ENCODE measurements around the gene ADPRHL1. TPM values are rescaled to one million over a fixed set of nuclear protein-coding genes. Genes with fewer than 3 reads are reported as not detected.
"Not testable (repeated sequence)": the region's sequence is repeated elsewhere in the genome, so short reads cannot be mapped to it uniquely, and the experiment has no call there.

Gene ADPRHL1
- total RNA-seq, 2 donors from 2014 or later, result 241 to 245 TPM

DNA sequence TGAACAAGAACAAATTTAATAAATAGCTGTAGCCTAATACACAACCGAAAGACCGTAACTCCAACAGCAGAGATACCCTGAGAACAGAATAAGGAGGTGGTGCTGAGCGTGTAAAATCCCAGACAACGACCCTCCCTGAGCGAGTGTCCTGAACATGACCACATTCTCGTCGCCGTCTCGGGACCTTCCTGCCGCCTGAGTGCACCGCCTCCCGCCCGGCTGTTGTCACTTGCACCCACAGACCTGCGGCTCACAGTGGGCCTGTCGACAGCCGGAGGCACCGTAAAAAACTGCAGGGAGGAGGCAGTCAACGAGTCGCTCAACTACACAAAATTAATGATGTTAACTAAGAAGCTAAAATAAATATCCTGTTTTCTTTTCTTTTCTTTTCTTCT, 53.5 kb downstream of the ADPRHL1 start:
- DNase-seq (no peak), ATAC-seq (no peak)
- intact Hi-C loops (cut with DNase I), result loop anchor here (5.0 to 10.0 kb wide), 2 partner anchors 53 to 125 kb away; partner anchors contain the start of gene ADPRHL1 (in 1 of the 2)

DNA sequence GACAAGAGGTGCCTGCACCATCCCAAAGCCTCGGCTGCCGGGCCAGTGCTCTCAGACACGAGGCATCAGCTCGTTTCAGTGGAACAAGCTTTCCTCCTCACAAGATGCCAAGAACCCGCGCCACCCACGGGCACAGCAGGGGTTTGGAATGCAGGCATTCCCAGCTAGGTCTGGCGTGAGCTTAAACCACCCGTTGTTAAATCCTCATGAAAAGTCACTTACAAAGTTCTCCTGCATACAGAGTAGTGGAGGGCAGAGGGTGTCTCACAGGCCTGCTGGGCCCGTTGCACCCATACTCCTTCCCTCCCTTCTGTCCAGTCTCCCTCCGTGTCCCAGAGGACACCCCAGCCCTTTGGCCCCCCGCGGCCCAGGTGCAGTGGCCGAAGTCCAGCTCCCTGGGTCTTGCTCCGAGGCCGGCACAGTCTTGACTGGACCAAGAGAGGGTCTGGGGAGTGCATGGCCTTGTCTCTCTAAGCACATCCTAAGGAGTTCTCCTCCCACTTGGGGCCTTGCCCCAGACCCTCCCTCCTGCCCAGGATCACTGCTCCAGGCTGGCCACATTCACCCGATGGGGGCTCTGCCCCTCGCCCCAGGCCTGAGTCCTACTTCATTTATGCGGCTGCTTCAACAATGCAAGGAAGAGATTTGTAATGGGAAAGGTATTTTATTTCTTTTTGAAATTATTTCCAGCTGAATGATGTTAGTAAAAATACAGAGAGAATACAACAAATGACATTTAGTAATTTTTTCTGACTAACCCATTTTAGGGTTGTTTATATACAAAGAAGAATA, 54.1 kb downstream of the ADPRHL1 start:
- DNase-seq, result no peak
- intact Hi-C loops (cut with DNase I), result loop anchor here in 1 of 2 donors (10.0 kb wide), 1 partner anchor 124 kb away; no protein-coding TSS in a partner anchor
- ATAC-seq, result no peak

DNA sequence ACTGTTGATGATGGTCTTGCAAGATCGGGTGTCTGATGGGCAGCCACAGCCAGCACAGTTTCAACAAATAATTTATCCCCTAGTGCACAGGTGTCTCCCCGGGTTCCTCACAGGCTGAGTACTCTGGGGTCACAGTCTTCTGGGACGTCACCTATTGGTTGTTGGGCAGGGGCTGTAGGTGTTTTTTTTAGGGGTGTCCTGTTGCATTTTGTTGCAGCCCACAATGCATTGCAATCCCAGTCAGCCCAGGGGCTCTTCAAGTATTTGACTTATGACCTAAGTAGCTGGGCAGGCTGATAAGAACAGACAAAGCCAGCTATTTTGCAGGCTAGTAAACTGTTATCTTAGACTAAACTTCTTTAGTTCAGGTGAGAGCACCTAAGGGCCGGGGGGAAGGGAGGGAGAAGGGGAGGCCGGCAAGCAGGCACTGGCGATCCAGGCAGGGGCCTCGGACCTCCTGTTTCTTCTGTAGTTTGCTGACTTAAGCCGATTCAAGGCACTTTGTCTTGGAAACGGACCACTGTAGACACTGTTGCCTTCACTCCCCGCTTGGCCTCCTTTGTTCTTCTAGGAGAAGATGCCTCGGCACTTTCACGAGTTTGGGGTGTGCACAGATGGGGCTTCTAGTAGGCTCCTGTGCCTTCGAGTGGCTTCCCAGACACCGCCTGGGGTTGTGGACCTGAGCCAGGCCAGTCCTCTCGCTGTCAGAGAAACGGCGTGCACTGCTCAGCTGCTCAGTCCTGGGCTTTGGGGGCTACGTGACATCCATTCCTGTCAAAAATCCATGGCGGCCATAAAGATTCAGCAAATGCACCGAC, 55.5 kb downstream of the ADPRHL1 start:
- no peak for DNase-seq
- intact Hi-C loops (cut with DNase I), result loop anchor here in 1 of 2 donors (10.0 kb wide), 1 partner anchor 123 kb away; no protein-coding TSS in a partner anchor

DNA sequence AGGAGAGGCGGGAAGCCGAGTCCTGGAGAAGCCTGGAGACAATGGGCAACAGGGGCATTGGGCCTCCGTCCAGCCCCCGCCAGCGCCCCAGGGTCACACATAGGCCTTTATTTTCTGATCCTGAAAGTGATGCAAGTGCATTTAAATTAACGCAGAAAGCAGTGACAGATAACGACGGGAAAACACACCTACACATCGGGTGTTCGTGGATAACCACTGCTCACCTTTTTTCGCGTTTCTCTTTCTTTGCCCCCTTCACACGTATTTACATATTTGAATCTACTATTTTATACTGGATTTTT, 59.0 kb downstream of the ADPRHL1 start:
- intact Hi-C loops (cut with DNase I), result loop anchor here (5.0 to 10.0 kb wide), 2 partner anchors 117 to 119 kb away; no protein-coding TSS in a partner anchor
- ATAC-seq (peak in 1 of 2 donors; percentile 1), DNase-seq (no peak)

More for the DNA sequence above, 55.5 kb downstream of the ADPRHL1 start:
- ATAC-seq, result no peak

DNA sequence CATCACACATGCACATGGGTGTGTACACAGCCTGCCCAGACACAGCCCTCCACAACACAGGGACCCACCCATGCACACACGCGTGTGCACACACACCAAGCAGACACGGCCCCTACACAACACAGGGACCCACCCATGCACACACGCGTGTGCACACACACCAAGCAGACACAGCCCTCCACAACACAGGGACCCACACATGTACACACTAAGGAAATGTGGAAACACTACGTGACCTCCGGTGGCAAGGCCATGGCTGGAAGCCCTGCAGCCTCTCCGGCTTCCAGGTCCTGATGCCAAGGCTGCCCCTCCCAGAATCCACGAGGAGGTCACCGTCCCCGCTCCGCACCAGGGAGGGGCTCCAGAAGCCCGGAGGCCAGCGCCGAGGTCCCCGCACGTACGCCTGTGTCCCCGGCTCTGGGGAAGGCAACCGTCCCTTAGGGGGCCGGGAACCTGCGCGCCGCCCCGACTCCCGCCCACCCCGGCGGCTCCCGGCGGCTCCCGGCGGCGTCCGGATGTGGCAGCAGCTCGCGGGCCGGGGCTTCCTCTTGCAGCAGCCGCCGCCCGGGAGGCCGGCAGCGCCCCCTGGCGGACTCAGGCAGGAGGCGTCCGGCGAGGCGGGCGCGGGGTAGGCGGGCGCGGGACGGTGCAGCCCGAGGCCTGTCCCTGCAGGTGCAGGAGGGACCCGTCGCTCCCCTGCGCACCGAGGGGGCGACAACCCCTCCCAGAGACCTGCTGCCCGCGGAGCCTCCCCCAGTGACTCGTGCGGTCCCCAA, 59.5 kb downstream of the ADPRHL1 start:
- peak; percentile 90 to 91 for ATAC-seq
- peak; percentile 88 for DNase-seq
- intact Hi-C loops (cut with DNase I), result loop anchor here (5.0 to 10.0 kb wide), 2 partner anchors 116 to 119 kb away; no protein-coding TSS in a partner anchor

DNA sequence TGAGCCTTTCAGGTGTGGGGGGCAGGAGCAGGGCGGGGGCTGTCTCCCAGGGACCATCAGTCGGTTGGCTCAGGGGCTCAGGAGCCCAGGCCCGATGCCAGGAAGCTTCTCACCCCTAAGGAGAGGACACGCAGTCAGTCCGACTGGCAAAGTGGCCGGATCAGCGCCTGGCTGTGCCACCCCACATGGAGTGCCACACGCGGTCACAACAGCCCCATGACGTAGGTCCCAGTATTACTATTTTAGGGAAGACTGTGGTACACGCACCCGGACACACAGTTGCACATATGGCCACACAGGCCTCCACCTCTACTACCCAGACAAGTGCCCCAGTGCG, 60.1 kb downstream of the ADPRHL1 start:
- peak; percentile 28 to 44 for ATAC-seq
- no peak for DNase-seq
- intact Hi-C loops (cut with DNase I), result loop anchor here (5.0 to 10.0 kb wide), 2 partner anchors 116 to 118 kb away; no protein-coding TSS in a partner anchor

DNA sequence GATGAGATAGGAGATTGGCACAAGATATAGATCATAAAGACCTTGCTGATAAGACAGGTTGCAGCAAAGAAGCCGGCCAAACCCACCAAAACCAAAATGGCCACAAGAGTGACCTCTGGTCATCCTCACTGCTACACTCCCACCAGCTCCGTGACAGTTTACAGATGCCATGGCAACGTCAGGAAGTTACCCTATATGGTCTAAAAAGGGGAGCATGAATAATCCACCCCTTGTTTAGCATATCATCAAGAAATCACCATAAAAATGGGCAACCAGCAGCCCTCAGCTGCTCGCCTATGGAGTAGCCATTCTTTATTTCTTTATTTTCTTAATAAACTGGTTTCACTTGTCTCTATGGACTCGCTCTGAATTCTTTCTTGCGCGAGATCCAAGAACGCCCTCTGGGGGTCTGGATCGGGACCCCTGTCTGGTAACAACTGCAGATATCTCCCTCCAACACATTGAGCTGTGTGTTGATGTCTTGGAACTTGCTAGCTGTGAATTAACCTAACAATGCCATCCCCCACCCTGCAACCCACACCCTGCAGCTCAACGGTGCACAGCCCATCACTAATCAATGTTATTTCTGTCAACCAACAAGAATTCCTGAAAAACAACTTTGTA, 62.3 kb downstream of the ADPRHL1 start:
- DNase-seq, result no peak
- intact Hi-C loops (cut with DNase I), result loop anchor here (5.0 to 10.0 kb wide), 2 partner anchors 114 to 116 kb away; no protein-coding TSS in a partner anchor
- ATAC-seq, result no peak

DNA sequence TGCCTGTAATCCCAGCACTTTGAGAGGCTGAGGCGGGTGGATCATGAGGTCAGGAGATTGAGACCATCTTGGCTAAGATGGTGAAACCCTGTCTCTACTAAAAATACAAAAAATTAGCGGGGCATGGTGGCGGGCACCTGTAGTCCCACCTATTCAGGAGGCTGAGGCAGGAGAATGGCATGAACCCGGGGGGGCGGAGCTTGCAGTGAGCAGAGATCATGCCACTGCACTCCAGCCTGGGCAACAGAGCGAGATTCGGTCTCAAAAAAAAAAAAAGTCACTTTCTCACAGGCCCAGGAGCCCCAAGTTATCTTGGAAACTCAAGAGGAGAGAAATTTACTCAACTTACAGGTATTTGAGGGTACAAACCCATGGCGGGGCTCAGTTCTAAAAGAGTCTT, 63.7 kb downstream of the ADPRHL1 start:
- ATAC-seq; intact Hi-C loops (cut with DNase I); DNase-seq: not testable (repeated sequence)

DNA sequence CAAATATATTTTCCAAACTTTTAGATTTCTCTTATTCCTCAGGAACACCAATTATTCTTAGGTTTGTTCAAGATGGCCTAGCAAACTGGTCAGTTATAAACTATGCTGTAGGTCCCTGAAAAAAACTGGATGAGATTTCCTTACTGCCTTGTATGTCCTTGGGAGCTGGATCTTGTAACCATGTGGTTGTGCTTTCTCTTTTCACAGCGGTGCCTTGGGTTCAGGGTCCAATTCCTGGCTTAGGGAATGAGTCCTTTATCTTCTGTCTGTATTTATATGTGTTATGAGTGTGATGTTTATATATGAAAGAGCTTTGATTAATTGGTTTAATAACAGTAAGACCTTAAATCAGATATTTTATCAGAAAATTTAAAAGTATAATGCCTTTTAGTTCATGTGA, 65.9 kb downstream of the ADPRHL1 start:
- DNase-seq (no peak), ATAC-seq (no peak)
- intact Hi-C loops (cut with DNase I), result no loop called here

DNA sequence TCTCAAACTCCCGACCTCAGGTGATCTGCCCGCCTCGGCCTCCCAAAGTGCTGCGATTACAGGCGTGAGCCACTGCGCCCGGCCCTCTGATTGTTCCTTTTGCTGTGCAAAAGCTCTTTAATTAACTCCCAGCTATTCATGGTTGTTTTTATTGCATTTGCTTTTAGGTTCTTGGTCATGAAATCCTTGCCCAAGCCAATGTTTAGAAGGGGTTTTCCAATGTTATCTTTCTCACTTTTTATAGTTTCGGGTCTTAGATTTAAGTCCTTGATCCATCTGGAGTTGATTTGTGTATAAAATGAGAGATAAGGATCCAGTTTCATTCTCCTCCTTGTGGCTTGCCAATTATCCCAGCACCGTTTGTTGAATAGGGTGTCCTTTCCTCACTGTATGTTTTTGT, 70.2 kb downstream of the ADPRHL1 start:
- intact Hi-C loops (cut with DNase I), result no loop called here
- no peak for DNase-seq
- ATAC-seq, result no peak

DNA sequence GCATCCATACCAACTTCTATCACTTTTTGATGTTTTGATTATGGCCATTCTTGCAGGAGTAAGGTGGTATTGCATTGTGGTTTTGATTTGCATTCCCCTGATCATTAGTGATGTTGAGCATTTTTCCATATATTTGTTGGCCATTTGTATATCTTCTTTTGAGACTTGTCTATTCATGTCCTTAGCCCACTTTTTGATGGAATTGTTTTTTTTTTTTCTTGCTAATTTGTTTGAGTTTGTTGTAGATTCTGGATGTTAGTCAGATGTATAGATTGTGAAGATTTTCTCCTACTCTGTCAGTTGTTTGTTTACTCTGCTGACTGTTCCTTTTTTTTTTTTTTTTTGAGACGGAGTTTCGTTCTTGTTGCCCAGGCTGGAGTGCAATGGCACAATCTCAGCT, 70.7 kb downstream of the ADPRHL1 start:
- DNase-seq; ATAC-seq; intact Hi-C loops (cut with DNase I): not testable (repeated sequence)

DNA sequence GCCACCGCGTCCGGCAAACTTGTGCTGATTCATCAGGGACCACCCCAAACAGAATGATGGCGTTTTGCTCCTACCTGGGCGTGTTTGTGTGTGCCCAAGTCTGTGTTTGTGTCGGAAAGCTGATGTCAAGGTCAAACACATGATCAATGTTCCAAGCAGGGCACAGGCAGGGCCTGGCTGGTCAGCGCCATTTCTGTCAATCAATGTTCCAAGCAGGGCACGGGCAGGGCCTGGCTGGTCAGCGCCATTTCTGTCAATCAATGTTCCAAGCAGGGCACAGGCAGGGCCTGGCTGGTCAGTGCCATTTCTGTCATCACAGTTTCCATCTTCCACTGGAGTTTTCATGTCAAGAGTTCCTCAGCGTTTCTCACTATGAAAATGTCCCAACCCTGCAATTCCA, 74.5 kb downstream of the ADPRHL1 start:
- peak; percentile 38 to 57 for ATAC-seq

DNA sequence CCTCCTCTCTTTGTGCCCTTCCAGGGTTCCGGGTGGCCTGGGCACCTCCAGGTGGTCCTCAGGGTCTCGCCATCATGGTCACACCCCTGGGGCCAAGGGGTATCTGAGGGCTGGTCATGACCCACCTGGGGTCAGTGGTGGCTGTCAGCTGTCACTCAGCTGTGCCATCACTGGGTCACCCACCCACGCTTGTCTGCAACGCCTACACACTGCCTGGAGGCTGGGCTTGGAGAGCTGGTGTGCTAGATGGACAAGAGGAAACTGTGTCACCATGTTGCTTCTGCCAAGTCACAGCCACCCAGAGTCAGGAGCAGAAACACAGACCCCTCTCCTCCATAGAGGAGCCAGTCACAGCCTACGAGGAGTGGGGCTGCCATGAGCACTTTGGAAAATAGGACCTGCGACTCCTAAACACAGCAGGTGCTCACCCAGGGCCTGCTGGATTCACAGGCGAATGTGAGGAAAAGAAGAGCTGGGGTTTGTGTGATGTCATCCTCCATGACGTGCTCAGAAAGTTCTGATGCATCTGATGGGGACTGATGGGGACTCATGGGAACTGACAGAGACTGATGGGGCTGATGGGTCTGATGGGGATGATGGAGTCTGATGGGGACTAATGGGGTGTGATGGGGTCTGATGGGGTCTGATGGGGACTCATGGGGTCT, 78.6 kb downstream of the ADPRHL1 start:
- DNase-seq (no peak), ATAC-seq (no peak)
- intact Hi-C loops (cut with DNase I), result no loop called here

More for the DNA sequence above, 74.5 kb downstream of the ADPRHL1 start:
- intact Hi-C loops (cut with DNase I), result no loop called here
- no peak for DNase-seq

DNA sequence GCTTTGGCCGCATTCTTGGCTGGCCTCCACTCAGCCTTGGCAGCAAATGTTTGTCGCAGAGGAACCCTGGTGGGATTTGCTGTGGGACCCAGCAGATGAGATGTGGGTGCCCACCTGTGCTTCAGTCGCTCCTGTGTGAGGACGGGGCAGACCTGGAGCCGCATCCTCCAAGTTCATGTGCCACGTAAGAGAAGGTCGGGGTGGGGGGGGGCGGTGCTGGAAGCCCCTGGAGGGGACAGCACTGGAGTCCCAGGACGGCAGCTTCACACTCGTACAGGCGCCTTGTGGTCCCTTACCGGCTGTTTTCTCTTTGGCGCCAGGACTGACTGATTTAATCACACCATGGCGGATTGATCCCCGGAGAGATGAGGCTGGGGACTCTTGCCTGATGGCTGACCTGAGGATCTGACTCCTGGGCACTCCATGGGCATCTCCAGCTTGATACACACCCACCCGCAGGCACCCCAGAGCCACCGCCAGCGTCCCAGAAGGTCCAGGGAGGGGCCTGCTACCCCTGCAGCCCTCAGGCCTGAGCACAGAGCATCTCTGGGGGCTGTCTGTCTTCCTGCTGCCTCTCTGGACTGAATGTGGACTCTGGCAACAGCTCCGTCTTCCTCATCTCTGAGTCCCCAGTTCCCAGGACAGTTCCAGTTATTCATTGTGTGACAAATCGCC, 79.3 kb downstream of the ADPRHL1 start:
- intact Hi-C loops (cut with DNase I), result no loop called here
- no peak for ATAC-seq
- DNase-seq, result no peak

DNA sequence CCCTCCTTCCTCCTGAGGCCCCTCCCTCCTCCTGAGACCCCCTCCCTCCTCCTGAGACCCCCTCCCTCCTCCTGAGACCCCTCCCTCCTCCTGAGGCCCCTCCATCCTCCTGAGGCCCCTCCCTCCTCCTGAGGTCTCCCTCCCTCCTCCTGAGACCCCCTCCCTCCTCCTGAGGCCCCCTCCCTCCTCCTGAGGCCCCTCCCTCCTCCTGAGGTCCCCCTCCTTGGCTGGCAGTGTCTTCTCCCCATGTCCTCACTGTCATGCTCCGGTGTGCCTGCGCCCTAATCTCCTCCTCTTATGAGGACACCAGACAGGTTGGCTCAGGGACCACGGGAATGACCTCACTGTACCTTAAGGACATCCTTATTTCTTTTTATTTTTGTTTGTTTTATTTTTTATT, 81.6 kb downstream of the ADPRHL1 start:
- ATAC-seq; intact Hi-C loops (cut with DNase I); DNase-seq: not testable (repeated sequence)

DNA sequence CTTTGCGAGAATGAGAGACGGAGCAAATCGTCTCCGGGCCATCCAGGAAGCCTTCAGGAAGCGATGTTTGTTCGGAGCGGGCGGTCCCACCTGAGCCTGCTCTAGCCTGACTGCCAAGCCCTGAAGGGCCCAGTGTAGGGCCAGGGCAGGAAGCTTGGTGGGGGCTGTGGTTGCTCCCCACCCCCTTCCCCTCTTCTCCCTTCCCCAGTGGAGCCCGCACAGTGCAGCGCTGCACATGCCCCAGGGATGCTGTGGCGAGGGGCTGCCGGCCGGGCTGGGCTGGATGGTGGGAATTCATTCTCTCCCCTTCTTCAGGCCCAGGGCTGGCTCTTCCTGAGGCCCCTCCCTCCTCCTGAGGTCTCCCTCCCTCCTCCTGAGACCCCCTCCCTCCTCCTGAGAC, 82.2 kb downstream of the ADPRHL1 start:
- no peak for ATAC-seq
- DNase-seq, result no peak
- intact Hi-C loops (cut with DNase I), result no loop called here

DNA sequence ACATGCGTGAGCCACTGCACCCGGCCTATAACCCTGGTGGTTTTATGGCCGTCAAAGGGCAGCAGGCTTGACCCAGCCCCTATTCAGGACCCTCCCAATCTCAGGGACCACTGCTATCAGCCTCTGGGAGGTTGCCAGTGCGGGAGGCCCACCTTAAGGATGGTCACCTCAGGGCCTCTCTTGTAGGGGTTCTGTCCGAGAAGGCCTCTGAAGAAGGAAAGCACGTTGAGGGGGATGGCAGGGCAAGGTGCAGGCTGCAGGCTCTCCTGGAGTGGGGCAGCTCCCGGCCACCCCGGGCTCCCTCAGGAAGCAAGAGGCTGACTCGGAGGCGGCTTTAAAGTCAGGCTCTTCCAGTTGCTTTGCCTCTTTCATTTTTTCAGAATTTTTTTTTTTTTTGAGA, 83.4 kb downstream of the ADPRHL1 start:
- ATAC-seq (no peak), DNase-seq (no peak)
- intact Hi-C loops (cut with DNase I), result no loop called here

DNA sequence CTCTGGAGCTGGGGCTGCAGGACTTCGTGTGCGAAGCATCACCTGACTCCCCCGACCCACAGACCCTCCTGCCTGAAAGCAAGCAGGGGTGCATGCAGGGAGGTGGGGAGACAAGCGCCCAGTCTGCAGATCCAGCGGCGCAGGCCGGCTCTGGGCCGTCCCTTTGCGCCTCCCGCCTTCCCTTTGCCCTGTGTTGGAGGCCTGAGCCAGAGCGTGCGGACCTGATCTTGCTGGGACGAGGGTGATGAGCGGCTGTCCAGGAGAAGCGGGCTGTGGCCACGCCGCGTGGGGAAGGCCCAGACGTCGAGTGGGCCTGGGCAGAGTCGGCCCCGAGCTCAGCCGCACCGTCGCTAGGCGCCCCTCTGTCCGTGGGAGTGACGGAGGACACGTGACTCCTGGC, 84.1 kb downstream of the ADPRHL1 start:
- ATAC-seq, result no peak
- intact Hi-C loops (cut with DNase I), result no loop called here
- DNase-seq, result no peak

All from left cardiac atrium (tissue), 4 donors.